H1 (cell line): Measurements from ENCODE around the gene TAS2R41. TPM values are rescaled to one million over a fixed set of nuclear protein-coding genes. Genes with fewer than 3 reads are reported as not detected.

Experiments used
- ASH2L ChIP-seq: fragments of 200-600, 300-600 bp; sonication (generic); IDR thresholded peaks from one replicate; pipeline ENCODE4 v1.7.1; 2017; ENCODE audit warnings: low read length
- CBX8 ChIP-seq: fragments of 300-800, 300-1000 bp; sonication (generic); IDR thresholded peaks from 2 replicates; pipeline ENCODE4 v1.7.1; 2016; ENCODE audit warnings: low read depth, low read length, borderline replicate concordance
- CEBPB ChIP-seq: IDR thresholded peaks from 2 replicates; pipeline ENCODE4 v1.6.1; 2012; ENCODE audit warnings: low read depth, low read length
- CHD7 ChIP-seq: fragments of 300-600 bp; sonication (generic); IDR thresholded peaks from 2 replicates; pipeline ENCODE4 v1.7.1; 2012; ENCODE audit warnings: low read length, moderate library complexity, mild to moderate bottlenecking, inconsistent platforms; ENCODE audit not compliant: insufficient replicate concordance
- GTF2F1 ChIP-seq: IDR thresholded peaks from 2 replicates; pipeline ENCODE4 v1.6.1; 2012; ENCODE audit warnings: low read depth, low read length, improper control_type of control experiment, borderline replicate concordance
- SIN3A ChIP-seq, 2 experiments: IDR thresholded peaks in 1 of 2; conservative IDR thresholded peaks in 1 of 2; 2 replicates each; pipeline ENCODE4 v1.6.1; 2011 to 2012; ENCODE audit warnings: low read length in 2 of 2, improper control_type of control experiment in 1 of 2, low read depth in 1 of 2, mild to moderate bottlenecking in 1 of 2
- SIX5 ChIP-seq: IDR thresholded peaks from 2 replicates; pipeline ENCODE4 v1.6.1; 2011; ENCODE audit warnings: mild to moderate bottlenecking, low read depth, low read length
- USF2 ChIP-seq: IDR thresholded peaks from 2 replicates; pipeline ENCODE4 v1.6.1; 2011; ENCODE audit warnings: low read length, improper control_type of control experiment
- polyA plus RNA-seq, 7 experiments: library from polyadenylated mRNA; depleted of rRNA in 3 of 7; stranded (reverse) in 5 of 7; unstranded in 2 of 7; fragments of >200 nt in 5 of 7; fragments of 200-250 nt in 2 of 7; gene quantifications; 1 replicate in 5 of 7; 2 replicates in 1 of 7; 4 replicates in 1 of 7; pipeline versions ENCODE4 v1.2.1 to v1.2.3, GENCODE V29; 2011 to 2013; ENCODE audit warnings: missing spikeins in 2 of 7, mixed read lengths in 2 of 7
- total RNA-seq: library from RNA; stranded (reverse); fragmentation: NEBNext Ultra II Directional; extraction: Animal tissue kit (Norgen Biotek cat#: 25700); gene quantifications from 2 replicates; pipeline ENCODE4 v1.2.1, GENCODE V29; 2021

The TAS2R41 gene
- total and polyA plus RNA-seq, 2 of the 8 experiments (the other 6 are each of a cell fraction or from before 2014, with no cell fraction given) = 0.12 TPM; not detected in 1

GRCh38 chr7:143514995-143515735 lies 37.5 kb downstream of the TAS2R41 start (continued):
- TF ChIP-seq CHD7 = no peak
- no peak for TF ChIP-seq CEBPB
- TF ChIP-seq USF2 = no peak
- TF ChIP-seq SIX5 = no peak
- TF ChIP-seq SIN3A (conservative IDR thresholded peaks at IDR 0.05 in 1 of 2, IDR thresholded peaks at IDR 0.05 in 1 of 2; ENCODE audit: low read depth in 1 of 2, low read length in 2 of 2) = no peak
- no peak for TF ChIP-seq CBX8
- no peak for TF ChIP-seq ASH2L
- no peak for TF ChIP-seq GTF2F1
